CD14-positive monocyte (primary cell): ENCODE results near the gene CPN2. TPM values are rescaled to one million over a fixed set of nuclear protein-coding genes. Genes with fewer than 3 reads are reported as not detected.

Experiments
- DNase-seq, 3 donors: peaks; one replicate each; pipeline ENCODE4 v3.0.0-alpha.2; 2011 to 2022
- H2AFZ ChIP-seq: 2 replicates; pipeline ENCODE4 v1.6.0; 2012; ENCODE audit warnings: mild to moderate bottlenecking, low read depth, low read length, inconsistent platforms; ENCODE audit not compliant: insufficient read depth, poor library complexity, severe bottlenecking
- H3K27ac ChIP-seq, 2 donors: 1 replicate in 1 of 2; 2 replicates in 1 of 2; pipeline ENCODE4 v1.5.1; 2012 to 2013; ENCODE audit warnings: low read length in 2 of 2, control low read depth in 1 of 2, inconsistent platforms in 1 of 2, low read depth in 1 of 2, mild to moderate bottlenecking in 1 of 2
- H3K27me3 ChIP-seq, 2 donors: one replicate each; pipeline versions ENCODE4 v1.6.0 to v1.6.1; 2011 to 2013; ENCODE audit warnings: low read length in 2 of 2; ENCODE audit not compliant: control insufficient read depth in 2 of 2, insufficient read depth in 2 of 2
- H3K36me3 ChIP-seq, 2 donors: replicated peaks in 1 of 2; 1 replicate in 1 of 2; 2 replicates in 1 of 2; pipeline versions ENCODE4 v1.5.1 to v1.6.1; 2012 to 2013; ENCODE audit warnings: low read length in 2 of 2, control low read depth in 1 of 2, inconsistent platforms in 1 of 2, mild to moderate bottlenecking in 1 of 2; ENCODE audit not compliant: insufficient read depth in 2 of 2, control insufficient read depth in 1 of 2
- H3K4me1 ChIP-seq, 2 donors: 1 replicate in 1 of 2; 2 replicates in 1 of 2; pipeline versions ENCODE4 v1.5.1 to v1.6.1; 2012 to 2013; ENCODE audit warnings: low read length in 2 of 2, control low read depth in 1 of 2, inconsistent platforms in 1 of 2, mild to moderate bottlenecking in 1 of 2, moderate library complexity in 1 of 2; ENCODE audit not compliant: insufficient read depth in 2 of 2, control insufficient read depth in 1 of 2
- H3K4me2 ChIP-seq: replicated peaks from 2 replicates; pipeline ENCODE3; 2012; ENCODE audit warnings: low read length, moderate library complexity, mild to moderate bottlenecking; ENCODE audit not compliant: poor library complexity, severe bottlenecking; ENCODE audit errors: extremely low read depth
- H3K4me3 ChIP-seq, 3 experiments: fragments of 200-600 bp in 1 of 3; sonication (generic) in 1 of 3; replicated peaks in 1 of 3; 1 replicate in 2 of 3; 2 replicates in 1 of 3; pipeline ENCODE4 v1.5.1; 2011 to 2013; ENCODE audit warnings: low read length in 3 of 3, mild to moderate bottlenecking in 3 of 3, control low read depth in 2 of 3, low read depth in 2 of 3, inconsistent platforms in 1 of 3, moderate library complexity in 1 of 3
- H3K79me2 ChIP-seq: 2 replicates; pipeline ENCODE4 v1.6.0; 2012; ENCODE audit warnings: mild to moderate bottlenecking, control low read depth, inconsistent platforms, low read length, moderate library complexity; ENCODE audit not compliant: insufficient read depth
- H3K9ac ChIP-seq: 2 replicates; pipeline ENCODE4 v1.6.0; 2017; ENCODE audit warnings: low read length, mild to moderate bottlenecking; ENCODE audit not compliant: insufficient read depth, poor library complexity, severe bottlenecking
- H3K9me3 ChIP-seq, 2 donors: replicated peaks in 1 of 2; 1 replicate in 1 of 2; 2 replicates in 1 of 2; pipeline versions ENCODE4 v1.5.1 to v1.6.1; 2012 to 2013; ENCODE audit warnings: low read length in 2 of 2, control low read depth in 1 of 2; ENCODE audit not compliant: control insufficient read depth in 1 of 2, insufficient read depth in 1 of 2
- H4K20me1 ChIP-seq: 2 replicates; pipeline ENCODE4 v1.6.0; 2012; ENCODE audit warnings: mild to moderate bottlenecking, low read length, control low read depth, moderate library complexity; ENCODE audit not compliant: insufficient read depth
- H3K27ac Mint-ChIP-seq, 7 donors: one replicate each; pipeline ENCODE4 v1.8.0; 2020; ENCODE audit warnings: mild to moderate bottlenecking in 7 of 7, mixed read lengths in 7 of 7, moderate library complexity in 6 of 7, inconsistent platforms in 2 of 7
- H3K27me3 Mint-ChIP-seq, 3 donors: one replicate each; pipeline ENCODE4 v1.8.0; 2021 to 2022; ENCODE audit warnings: low read depth in 3 of 3, mild to moderate bottlenecking in 3 of 3, mixed read lengths in 3 of 3, moderate library complexity in 3 of 3, inconsistent platforms in 1 of 3
- H3K36me3 Mint-ChIP-seq, 2 donors: one replicate each; pipeline ENCODE4 v1.8.0; 2020; ENCODE audit warnings: mixed read lengths in 2 of 2, inconsistent platforms in 1 of 2, mild to moderate bottlenecking in 1 of 2
- H3K4me1 Mint-ChIP-seq: one replicate; pipeline ENCODE4 v1.8.0; 2020; ENCODE audit warnings: mild to moderate bottlenecking, mixed read lengths
- H3K4me3 Mint-ChIP-seq, 2 donors: one replicate each; pipeline ENCODE4 v1.8.0; 2020; ENCODE audit warnings: mild to moderate bottlenecking in 2 of 2, mixed read lengths in 2 of 2, moderate library complexity in 1 of 2
- H3K9me3 Mint-ChIP-seq, 7 donors: one replicate each; pipeline ENCODE4 v1.8.0; 2020 to 2022; ENCODE audit warnings: mixed read lengths in 7 of 7, mild to moderate bottlenecking in 6 of 7, moderate library complexity in 6 of 7, inconsistent platforms in 2 of 7
- WGBS: methylation state at CpG from one replicate; pipeline ENCODE4 v1.1.5; 2013; ENCODE audit warnings: missing lambda C conversion rate; ENCODE audit not compliant: insufficient coverage; 5-methylcytosine and 5-hydroxymethylcytosine counted together
- intact Hi-C, 2 donors: fragments of 100-400 bp; cut with micrococcal nuclease; formaldehyde crosslinking; loops; one replicate each; pipeline versions ENCODE4 v1.15.0 to v1.15.1; 2023
- polyA plus RNA-seq, 3 donors: library from polyadenylated mRNA; depleted of rRNA in 1 of 3; unstranded in 2 of 3; stranded (reverse) in 1 of 3; fragments of 300-500 nt in 2 of 3; fragments of >200 nt in 1 of 3; fragmentation: Illumina TruSeq in 2 of 3; gene quantifications; 1 replicate in 2 of 3; 2 replicates in 1 of 3; pipeline ENCODE4 v1.2.3, GENCODE V29; 2012 to 2021
- TF ChIP-seq, protein P1 (sequence below): fragments of 200-600 bp; IDR thresholded peaks from one replicate; pipeline ENCODE4 v1.8.0; 2022; ENCODE audit warnings: antibody characterized with exemption, mild to moderate bottlenecking

CPN2 gene
- polyA plus RNA-seq, 3 donors = not detected

- no peak overlapping the region for H3K27ac Mint-ChIP-seq
- no peaks in the 10 kb centered on the region for H3K4me1 ChIP-seq
- H3K9me3 Mint-ChIP-seq = peaks cover 0 to 2% (median 0%) of the 10 kb centered on the region in 7 donors
- no peaks in the 10 kb centered on the region for H3K9me3 ChIP-seq
- intact Hi-C loops = no loop called here
- H3K36me3 ChIP-seq = no peaks in the 10 kb centered on the region
- H3K27me3 ChIP-seq = peaks cover 0 to 18% of the 10 kb centered on the region in 2 donors
- H3K4me3 ChIP-seq = no peak overlapping the region
- H3K36me3 Mint-ChIP-seq = no peaks in the 10 kb centered on the region
- no peaks in the 10 kb centered on the region for H3K79me2 ChIP-seq
- H3K27ac ChIP-seq = no peak overlapping the region
- TF ChIP-seq, protein P1, sequence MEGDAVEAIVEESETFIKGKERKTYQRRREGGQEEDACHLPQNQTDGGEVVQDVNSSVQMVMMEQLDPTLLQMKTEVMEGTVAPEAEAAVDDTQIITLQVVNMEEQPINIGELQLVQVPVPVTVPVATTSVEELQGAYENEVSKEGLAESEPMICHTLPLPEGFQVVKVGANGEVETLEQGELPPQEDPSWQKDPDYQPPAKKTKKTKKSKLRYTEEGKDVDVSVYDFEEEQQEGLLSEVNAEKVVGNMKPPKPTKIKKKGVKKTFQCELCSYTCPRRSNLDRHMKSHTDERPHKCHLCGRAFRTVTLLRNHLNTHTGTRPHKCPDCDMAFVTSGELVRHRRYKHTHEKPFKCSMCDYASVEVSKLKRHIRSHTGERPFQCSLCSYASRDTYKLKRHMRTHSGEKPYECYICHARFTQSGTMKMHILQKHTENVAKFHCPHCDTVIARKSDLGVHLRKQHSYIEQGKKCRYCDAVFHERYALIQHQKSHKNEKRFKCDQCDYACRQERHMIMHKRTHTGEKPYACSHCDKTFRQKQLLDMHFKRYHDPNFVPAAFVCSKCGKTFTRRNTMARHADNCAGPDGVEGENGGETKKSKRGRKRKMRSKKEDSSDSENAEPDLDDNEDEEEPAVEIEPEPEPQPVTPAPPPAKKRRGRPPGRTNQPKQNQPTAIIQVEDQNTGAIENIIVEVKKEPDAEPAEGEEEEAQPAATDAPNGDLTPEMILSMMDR = no peak
- no peak overlapping the region for H3K4me2 ChIP-seq
- H4K20me1 ChIP-seq = no peaks in the 10 kb centered on the region
- H3K9ac ChIP-seq = no peak overlapping the region
- no peaks in the 10 kb centered on the region for H3K4me1 Mint-ChIP-seq
- no peak for DNase-seq
- H3K27me3 Mint-ChIP-seq = peaks cover 14 to 26% (median 20%) of the 10 kb centered on the region in 3 donors
- no peak overlapping the region for H3K4me3 Mint-ChIP-seq
- 88% methylated on average over 14 of the region's 20 CpGs for WGBS
- no peak overlapping the region for H2AFZ ChIP-seq
Observed at GRCh38 chr3:194364652-194365434, 13.7 kb upstream of the CPN2 start.

DNA sequence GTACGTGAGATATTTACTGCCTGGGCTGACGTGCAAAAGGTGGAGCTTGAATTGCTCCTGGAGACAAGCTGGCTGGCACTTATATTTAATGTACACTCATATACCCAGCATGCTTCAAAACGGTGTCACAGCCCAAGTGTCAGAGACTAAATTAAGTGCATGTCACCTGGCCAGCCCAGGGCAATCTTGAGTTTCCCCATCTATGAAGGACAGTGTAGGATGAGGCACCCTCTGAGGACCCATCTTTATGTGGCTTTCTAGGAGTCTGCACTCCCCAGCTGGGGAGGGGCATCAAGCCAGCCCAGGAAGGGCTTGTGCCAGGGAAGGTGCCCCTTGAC lies 13.2 kb upstream of the CPN2 start:
- 100% methylated on average over 2 of the region's 3 CpGs for WGBS
- H4K20me1 ChIP-seq = no peaks in the 10 kb centered on the region
- H3K27me3 Mint-ChIP-seq = peaks cover 9 to 20% (median 16%) of the 10 kb centered on the region in 3 donors
- peaks cover 0 to 3% (median 0%) of the 10 kb centered on the region in 7 donors for H3K9me3 Mint-ChIP-seq
- no peaks in the 10 kb centered on the region for H3K4me1 Mint-ChIP-seq
- no peak overlapping the region for H3K4me3 Mint-ChIP-seq
- H3K9ac ChIP-seq = no peak overlapping the region
- H2AFZ ChIP-seq = no peak overlapping the region
- no peak overlapping the region for H3K4me3 ChIP-seq
- H3K9me3 ChIP-seq = no peaks in the 10 kb centered on the region
- H3K4me2 ChIP-seq = no peak overlapping the region
- no peaks in the 10 kb centered on the region for H3K36me3 ChIP-seq
- intact Hi-C loops = no loop called here
- H3K27ac ChIP-seq = no peak overlapping the region
- H3K36me3 Mint-ChIP-seq = no peaks in the 10 kb centered on the region
- H3K4me1 ChIP-seq = no peaks in the 10 kb centered on the region
- TF ChIP-seq, protein P1 = no peak
- H3K27ac Mint-ChIP-seq = no peak overlapping the region
- DNase-seq = no peak
- peaks cover 0 to 13% of the 10 kb centered on the region in 2 donors for H3K27me3 ChIP-seq
- H3K79me2 ChIP-seq = no peaks in the 10 kb centered on the region
